Measurements from ENCODE around the gene STAC3. TPM values are rescaled to one million over a fixed set of nuclear protein-coding genes. Genes with fewer than 3 reads are reported as not detected.

The STAC3 gene
- total RNA-seq, 1 experiment from 2014 or later, result not detected

GRCh38 chr12:57194253-57194652, 56.7 kb downstream of the STAC3 start:
- no peak for DNase-seq (ENCODE audit: low spot score)

- no peak for DNase-seq (ENCODE audit: low spot score)
These were observed 57.2 kb downstream of the STAC3 start for GRCh38 chr12:57193706-57194245.

Other genes starting within 250 kb of the STAC3 start
- 3.4 and 3.8 TPM in 2 replicates for gene ZBTB39, start 244.6 kb downstream of the STAC3 start, total RNA-seq (2014; rRNA removed; shearing (Covaris generic))
- gene TAC3, start 234.7 kb downstream of the STAC3 start, total RNA-seq (2014; rRNA removed; shearing (Covaris generic)), result not detected in 2 replicates
- not detected in 2 replicates for gene MYO1A, start 201.1 kb downstream of the STAC3 start, total RNA-seq (2014; rRNA removed; shearing (Covaris generic))
- 10.5 and 18.0 TPM in 2 replicates for gene NEMP1, start 172.4 kb downstream of the STAC3 start, total RNA-seq (2014; rRNA removed; shearing (Covaris generic))
- gene NAB2, start 162.1 kb downstream of the STAC3 start, total RNA-seq (2014; rRNA removed; shearing (Covaris generic)), result 16.5 and 20.2 TPM in 2 replicates
- gene STAT6, start 139.8 kb downstream of the STAC3 start, total RNA-seq (2014; rRNA removed; shearing (Covaris generic)), result 9.3 and 17.9 TPM in 2 replicates
- 5.8 and 6.5 TPM in 2 replicates for gene LRP1, start 122.7 kb downstream of the STAC3 start, total RNA-seq (2014; rRNA removed; shearing (Covaris generic))
- gene LRP1-AS, start 103.6 kb downstream of the STAC3 start, total RNA-seq (2014; rRNA removed; shearing (Covaris generic)), result not detected in 2 replicates
- gene NXPH4, start 34.4 kb downstream of the STAC3 start, total RNA-seq (2014; rRNA removed; shearing (Covaris generic)), result 5.6 and 10.7 TPM in 2 replicates
- 250 and 269 TPM in 2 replicates for gene SHMT2, start 21.5 kb downstream of the STAC3 start, total RNA-seq (2014; rRNA removed; shearing (Covaris generic))
- gene R3HDM2, start 179.9 kb upstream of the STAC3 start, total RNA-seq (2014; rRNA removed; shearing (Covaris generic)), result 9.5 and 12.3 TPM in 2 replicates
- not detected in 2 replicates for gene INHBC, start 183.6 kb upstream of the STAC3 start, total RNA-seq (2014; rRNA removed; shearing (Covaris generic))
- gene INHBE, start 204.1 kb upstream of the STAC3 start, total RNA-seq (2014; rRNA removed; shearing (Covaris generic)), result 16.1 and 24.8 TPM in 2 replicates
- 5.7 and 6.3 TPM in 2 replicates for gene GLI1, start 208.6 kb upstream of the STAC3 start, total RNA-seq (2014; rRNA removed; shearing (Covaris generic))
- not detected in 2 replicates for gene ARHGAP9, start 228.7 kb upstream of the STAC3 start, total RNA-seq (2014; rRNA removed; shearing (Covaris generic))
- 118 and 121 TPM in 2 replicates for gene MARS1, start 236.9 kb upstream of the STAC3 start, total RNA-seq (2014; rRNA removed; shearing (Covaris generic))